WTC11 (cell line): ENCODE measurements around the gene MANBA. TPM values are rescaled to one million over a fixed set of nuclear protein-coding genes. Genes with fewer than 3 reads are reported as not detected.

Experiments used
- ATAC-seq: fragments of 200-7000 bp; cut with Tn5 transposase; 2 replicates; pipeline ENCODE4 v1.10.0; 2021; ENCODE audit warnings: mild to moderate bottlenecking, moderate library complexity
- CTCF ChIA-PET: fragments of 300-600 bp; sonication (Branson Sonifier 250); formaldehyde crosslinking; loops from one replicate; lab custom pipeline; 2021; ENCODE audit warnings: antibody characterized with exemption; lab: Charles Lee
- POLR2A ChIA-PET: fragments of 350-600 bp; sonication (Branson Sonifier 250); formaldehyde crosslinking; loops from one replicate; lab custom pipeline; 2021; ENCODE audit warnings: antibody characterized with exemption; lab: Charles Lee
- DNase-seq: peaks from one replicate; pipeline ENCODE4 v3.0.0; 2021; ENCODE audit warnings: low spot score
- H3K27ac Mint-ChIP-seq: 2 replicates; pipeline ENCODE4 v1.8.0; 2021; ENCODE audit warnings: mixed read lengths
- H3K27me3 Mint-ChIP-seq: 2 replicates; pipeline ENCODE4 v1.8.0; 2021; ENCODE audit warnings: low read depth, mild to moderate bottlenecking, moderate library complexity, mixed read lengths
- H3K36me3 Mint-ChIP-seq: 2 replicates; pipeline ENCODE4 v1.8.0; 2021; ENCODE audit warnings: mixed read lengths
- H3K4me1 Mint-ChIP-seq: 2 replicates; pipeline ENCODE4 v1.8.0; 2022; ENCODE audit warnings: mixed read lengths
- H3K4me3 Mint-ChIP-seq: 2 replicates; pipeline ENCODE4 v1.8.0; 2021; ENCODE audit warnings: mild to moderate bottlenecking, moderate library complexity, mixed read lengths
- H3K9me3 Mint-ChIP-seq: 2 replicates; pipeline ENCODE4 v1.8.0; 2021; ENCODE audit warnings: mixed read lengths
- CDX4 ChIP-seq: fragments of 250-450 bp; sonication (Bioruptor Pico); IDR thresholded peaks from 2 replicates; pipeline ENCODE4 v1.9.0; 2021; ENCODE audit warnings: moderate library complexity, mild to moderate bottlenecking, inconsistent platforms, borderline replicate concordance
- E2F5 ChIP-seq: sonication (generic); formaldehyde crosslinking; IDR thresholded peaks from 2 replicates; pipeline ENCODE4 v1.8.1; 2022; ENCODE audit warnings: mild to moderate bottlenecking, moderate library complexity, missing genetic modification reagents
- EMX1 ChIP-seq: fragments of 250-450 bp; sonication (Bioruptor Pico); IDR thresholded peaks from 2 replicates; pipeline ENCODE4 v1.8.0; 2021; ENCODE audit warnings: mild to moderate bottlenecking
- FOXK1 ChIP-seq: sonication (generic); formaldehyde crosslinking; IDR thresholded peaks from 2 replicates; pipeline ENCODE4 v1.8.0; 2022; ENCODE audit warnings: mild to moderate bottlenecking, moderate library complexity, missing genetic modification reagents
- GRHL2 ChIP-seq: fragments of 250-450 bp; sonication (Bioruptor Pico); IDR thresholded peaks from 2 replicates; pipeline ENCODE4 v1.8.0; 2022; ENCODE audit warnings: mild to moderate bottlenecking, moderate library complexity; ENCODE audit not compliant: insufficient replicate concordance, severe bottlenecking
- HMGA2 ChIP-seq: fragments of 250-450 bp; sonication (Bioruptor Pico); IDR thresholded peaks from 2 replicates; pipeline ENCODE4 v1.4.0; 2021; ENCODE audit warnings: mild to moderate bottlenecking, moderate library complexity
- NFYB ChIP-seq: sonication (generic); formaldehyde crosslinking; conservative IDR thresholded peaks from 2 replicates; pipeline ENCODE4 v1.8.0; 2022; ENCODE audit warnings: low read depth, missing genetic modification reagents
- SMAD4 ChIP-seq: sonication (generic); formaldehyde crosslinking; IDR thresholded peaks from 2 replicates; pipeline ENCODE4 v1.8.0; 2022; ENCODE audit warnings: mild to moderate bottlenecking, missing genetic modification reagents
- STAT6 ChIP-seq: sonication (generic); formaldehyde crosslinking; conservative IDR thresholded peaks from 2 replicates; pipeline ENCODE4 v1.8.1; 2023; ENCODE audit warnings: mild to moderate bottlenecking, low read depth, missing genetic modification reagents, moderate library complexity
- TP53 ChIP-seq: sonication (generic); formaldehyde crosslinking; IDR thresholded peaks from 2 replicates; pipeline ENCODE4 v1.8.1; 2023; ENCODE audit warnings: mild to moderate bottlenecking, missing genetic modification reagents
- USF1 ChIP-seq: sonication (generic); formaldehyde crosslinking; IDR thresholded peaks from 2 replicates; pipeline ENCODE4 v1.8.0; 2022; ENCODE audit warnings: mild to moderate bottlenecking, missing genetic modification reagents
- ZBTB21 ChIP-seq: sonication (generic); formaldehyde crosslinking; IDR thresholded peaks from 2 replicates; pipeline ENCODE4 v1.8.1; 2023; ENCODE audit warnings: mild to moderate bottlenecking, missing genetic modification reagents, borderline replicate concordance
- ZNF281 ChIP-seq: sonication (generic); formaldehyde crosslinking; IDR thresholded peaks from 2 replicates; pipeline ENCODE4 v1.8.0; 2023; ENCODE audit warnings: mild to moderate bottlenecking, missing genetic modification reagents
- ZNF512 ChIP-seq: sonication (generic); formaldehyde crosslinking; IDR thresholded peaks from 2 replicates; pipeline ENCODE4 v1.8.1; 2022; ENCODE audit warnings: missing genetic modification reagents, borderline replicate concordance
- total RNA-seq: library from RNA; stranded (reverse); gene quantifications from 3 replicates; pipeline ENCODE4 v1.2.3, GENCODE V29; 2021
- TF ChIP-seq, protein P1 (sequence below): sonication (generic); formaldehyde crosslinking; IDR thresholded peaks from 2 replicates; pipeline ENCODE4 v1.8.1; 2023; ENCODE audit warnings: mild to moderate bottlenecking, missing genetic modification reagents
- TF ChIP-seq, protein P2 (sequence below): fragments of 250-450 bp; sonication (Bioruptor Pico); IDR thresholded peaks from 2 replicates; pipeline ENCODE4 v1.9.0; 2021; ENCODE audit warnings: mild to moderate bottlenecking

MANBA gene
- total RNA-seq, 1 experiment from 2014 or later: 35.1 TPM

DNA sequence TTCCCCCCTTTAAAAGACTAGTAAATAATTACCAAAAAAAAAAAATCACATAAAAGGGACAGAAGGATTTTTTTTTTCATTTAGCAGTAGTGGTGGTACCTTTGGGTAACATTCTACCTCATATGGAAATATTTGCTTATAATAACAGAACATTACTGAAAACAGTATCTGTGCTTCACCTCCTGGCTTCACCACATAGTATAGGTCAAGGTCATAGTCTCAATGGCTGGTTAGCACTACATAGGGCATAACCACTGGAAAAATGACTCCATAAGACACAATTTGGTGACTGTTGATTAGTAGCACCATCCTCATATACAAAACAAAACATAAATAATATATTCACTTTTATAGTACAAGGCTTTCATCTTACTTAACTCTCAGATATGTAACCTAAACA lies 34.7 kb downstream of the MANBA start:
- POLR2A ChIA-PET: no interaction called here
- H3K36me3 Mint-ChIP-seq: peaks cover 37% of the 10 kb centered on the region
- peaks cover 10% of the 10 kb centered on the region for H3K9me3 Mint-ChIP-seq
- DNase-seq (no peak), ATAC-seq (no peak)
- H3K4me1 Mint-ChIP-seq: no peaks in the 10 kb centered on the region
- no peak overlapping the region for H3K4me3 Mint-ChIP-seq
- CTCF ChIA-PET: no interaction called here
- TF ChIP-seq FOXK1 (CRISPR knock-in tag) (no peak), USF1 (CRISPR knock-in tag) (no peak), CDX4 (CRISPR knock-in tag) (no peak), NFYB (CRISPR knock-in tag) (no peak), SMAD4 (CRISPR knock-in tag) (no peak)
- H3K27ac Mint-ChIP-seq: no peak overlapping the region
- H3K27me3 Mint-ChIP-seq: no peaks in the 10 kb centered on the region; the same call in 1 of the 2 replicates

DNA sequence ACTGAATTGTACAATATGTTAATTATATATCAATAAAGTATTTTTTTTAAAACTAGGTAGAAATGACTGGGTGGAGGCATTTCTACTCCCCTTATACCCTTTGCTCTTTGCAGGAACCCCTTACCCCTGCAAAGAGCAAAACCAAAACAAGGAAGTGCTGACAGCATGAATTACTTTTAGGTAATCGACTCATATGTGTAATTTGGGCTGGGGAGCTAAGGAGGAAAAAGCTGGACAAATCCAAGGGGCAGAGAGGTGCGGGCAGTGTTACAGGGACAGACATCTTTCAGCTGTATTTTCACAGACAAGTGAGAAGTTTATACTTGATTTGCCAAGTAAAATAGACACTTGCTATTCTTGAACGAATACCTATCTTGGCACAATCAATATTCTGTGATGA lies 35.5 kb downstream of the MANBA start:
- TF ChIP-seq, protein P1, sequence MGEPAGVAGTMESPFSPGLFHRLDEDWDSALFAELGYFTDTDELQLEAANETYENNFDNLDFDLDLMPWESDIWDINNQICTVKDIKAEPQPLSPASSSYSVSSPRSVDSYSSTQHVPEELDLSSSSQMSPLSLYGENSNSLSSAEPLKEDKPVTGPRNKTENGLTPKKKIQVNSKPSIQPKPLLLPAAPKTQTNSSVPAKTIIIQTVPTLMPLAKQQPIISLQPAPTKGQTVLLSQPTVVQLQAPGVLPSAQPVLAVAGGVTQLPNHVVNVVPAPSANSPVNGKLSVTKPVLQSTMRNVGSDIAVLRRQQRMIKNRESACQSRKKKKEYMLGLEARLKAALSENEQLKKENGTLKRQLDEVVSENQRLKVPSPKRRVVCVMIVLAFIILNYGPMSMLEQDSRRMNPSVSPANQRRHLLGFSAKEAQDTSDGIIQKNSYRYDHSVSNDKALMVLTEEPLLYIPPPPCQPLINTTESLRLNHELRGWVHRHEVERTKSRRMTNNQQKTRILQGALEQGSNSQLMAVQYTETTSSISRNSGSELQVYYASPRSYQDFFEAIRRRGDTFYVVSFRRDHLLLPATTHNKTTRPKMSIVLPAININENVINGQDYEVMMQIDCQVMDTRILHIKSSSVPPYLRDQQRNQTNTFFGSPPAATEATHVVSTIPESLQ (CRISPR knock-in tag): no peak
- no peak for TF ChIP-seq ZBTB21 (CRISPR knock-in tag)
- no peak for TF ChIP-seq TP53 (CRISPR knock-in tag)
- no peak for TF ChIP-seq E2F5 (CRISPR knock-in tag)
- TF ChIP-seq ZNF281 (CRISPR knock-in tag): no peak
- TF ChIP-seq HMGA2: no peak
- TF ChIP-seq STAT6 (CRISPR knock-in tag): no peak
- TF ChIP-seq GRHL2 (CRISPR knock-in tag): no peak
- TF ChIP-seq EMX1 (CRISPR knock-in tag): no peak
- TF ChIP-seq, protein P2, sequence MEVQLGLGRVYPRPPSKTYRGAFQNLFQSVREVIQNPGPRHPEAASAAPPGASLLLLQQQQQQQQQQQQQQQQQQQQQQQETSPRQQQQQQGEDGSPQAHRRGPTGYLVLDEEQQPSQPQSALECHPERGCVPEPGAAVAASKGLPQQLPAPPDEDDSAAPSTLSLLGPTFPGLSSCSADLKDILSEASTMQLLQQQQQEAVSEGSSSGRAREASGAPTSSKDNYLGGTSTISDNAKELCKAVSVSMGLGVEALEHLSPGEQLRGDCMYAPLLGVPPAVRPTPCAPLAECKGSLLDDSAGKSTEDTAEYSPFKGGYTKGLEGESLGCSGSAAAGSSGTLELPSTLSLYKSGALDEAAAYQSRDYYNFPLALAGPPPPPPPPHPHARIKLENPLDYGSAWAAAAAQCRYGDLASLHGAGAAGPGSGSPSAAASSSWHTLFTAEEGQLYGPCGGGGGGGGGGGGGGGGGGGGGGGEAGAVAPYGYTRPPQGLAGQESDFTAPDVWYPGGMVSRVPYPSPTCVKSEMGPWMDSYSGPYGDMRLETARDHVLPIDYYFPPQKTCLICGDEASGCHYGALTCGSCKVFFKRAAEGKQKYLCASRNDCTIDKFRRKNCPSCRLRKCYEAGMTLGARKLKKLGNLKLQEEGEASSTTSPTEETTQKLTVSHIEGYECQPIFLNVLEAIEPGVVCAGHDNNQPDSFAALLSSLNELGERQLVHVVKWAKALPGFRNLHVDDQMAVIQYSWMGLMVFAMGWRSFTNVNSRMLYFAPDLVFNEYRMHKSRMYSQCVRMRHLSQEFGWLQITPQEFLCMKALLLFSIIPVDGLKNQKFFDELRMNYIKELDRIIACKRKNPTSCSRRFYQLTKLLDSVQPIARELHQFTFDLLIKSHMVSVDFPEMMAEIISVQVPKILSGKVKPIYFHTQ: no peak
- no peak for TF ChIP-seq ZNF512 (CRISPR knock-in tag)
- no peak for TF ChIP-seq FOXK1 (CRISPR knock-in tag)
- TF ChIP-seq, all 79 proteins: peak for 0
- Mint-ChIP-seq H3K9me3 (peaks cover 10% of the 10 kb centered on the region), H3K4me3 (no peak overlapping the region), H3K4me1 (no peaks in the 10 kb centered on the region), H3K27me3 (no peaks in the 10 kb centered on the region; the same call in 1 of the 2 replicates), H3K27ac (no peak overlapping the region), H3K36me3 (peaks cover 41% of the 10 kb centered on the region)
- ATAC-seq: no peak
- POLR2A ChIA-PET: no interaction called here
- CTCF ChIA-PET: interaction anchor here (0.8 kb wide), 1 partner anchor 10 kb away, joined by 3 read pairs; no protein-coding TSS in a partner anchor
- no peak for DNase-seq
